ENCODE data around the gene OBSL1.

DNA sequence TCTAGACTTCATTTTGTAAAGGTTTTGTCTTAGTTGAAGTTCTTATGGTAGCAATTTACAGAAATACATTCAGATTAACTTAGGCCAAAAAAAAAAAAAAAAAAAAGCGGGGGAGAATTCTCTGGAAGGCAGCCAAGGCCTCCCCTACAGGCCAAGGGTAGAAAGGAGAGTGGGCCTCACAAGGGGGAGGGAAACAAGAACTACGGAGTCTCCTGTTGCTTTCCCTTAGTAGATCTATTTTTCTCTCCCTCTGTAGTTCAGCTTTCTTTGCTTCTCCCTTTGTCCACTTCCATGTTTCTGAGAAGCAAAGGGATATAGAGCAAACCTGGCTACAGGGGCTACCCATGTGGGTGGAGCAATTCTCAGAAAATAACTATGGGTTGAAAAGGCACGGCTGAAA is 23.9 kb upstream of the OBSL1 start:
- TF ChIP-seq, protein P1, sequence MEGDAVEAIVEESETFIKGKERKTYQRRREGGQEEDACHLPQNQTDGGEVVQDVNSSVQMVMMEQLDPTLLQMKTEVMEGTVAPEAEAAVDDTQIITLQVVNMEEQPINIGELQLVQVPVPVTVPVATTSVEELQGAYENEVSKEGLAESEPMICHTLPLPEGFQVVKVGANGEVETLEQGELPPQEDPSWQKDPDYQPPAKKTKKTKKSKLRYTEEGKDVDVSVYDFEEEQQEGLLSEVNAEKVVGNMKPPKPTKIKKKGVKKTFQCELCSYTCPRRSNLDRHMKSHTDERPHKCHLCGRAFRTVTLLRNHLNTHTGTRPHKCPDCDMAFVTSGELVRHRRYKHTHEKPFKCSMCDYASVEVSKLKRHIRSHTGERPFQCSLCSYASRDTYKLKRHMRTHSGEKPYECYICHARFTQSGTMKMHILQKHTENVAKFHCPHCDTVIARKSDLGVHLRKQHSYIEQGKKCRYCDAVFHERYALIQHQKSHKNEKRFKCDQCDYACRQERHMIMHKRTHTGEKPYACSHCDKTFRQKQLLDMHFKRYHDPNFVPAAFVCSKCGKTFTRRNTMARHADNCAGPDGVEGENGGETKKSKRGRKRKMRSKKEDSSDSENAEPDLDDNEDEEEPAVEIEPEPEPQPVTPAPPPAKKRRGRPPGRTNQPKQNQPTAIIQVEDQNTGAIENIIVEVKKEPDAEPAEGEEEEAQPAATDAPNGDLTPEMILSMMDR (IDR thresholded peaks at IDR 0.05), result no peak
- TF ChIP-seq EP300 (IDR thresholded peaks at IDR 0.05) (peak in 1 of 2 donors; percentile 54), POLR2A (IDR thresholded peaks at IDR 0.05) (no peak)

All from tibial nerve (tissue), 4 donors.